ENCODE results near the gene ZNF814. TPM values are rescaled to one million over a fixed set of nuclear protein-coding genes. Genes with fewer than 3 reads are reported as not detected.
"Not testable (repeated sequence)": the region's sequence is repeated elsewhere in the genome, so short reads cannot be mapped to it uniquely, and the experiment has no call there.

Gene ZNF814
- total RNA-seq = 51.7 TPM

DNA sequence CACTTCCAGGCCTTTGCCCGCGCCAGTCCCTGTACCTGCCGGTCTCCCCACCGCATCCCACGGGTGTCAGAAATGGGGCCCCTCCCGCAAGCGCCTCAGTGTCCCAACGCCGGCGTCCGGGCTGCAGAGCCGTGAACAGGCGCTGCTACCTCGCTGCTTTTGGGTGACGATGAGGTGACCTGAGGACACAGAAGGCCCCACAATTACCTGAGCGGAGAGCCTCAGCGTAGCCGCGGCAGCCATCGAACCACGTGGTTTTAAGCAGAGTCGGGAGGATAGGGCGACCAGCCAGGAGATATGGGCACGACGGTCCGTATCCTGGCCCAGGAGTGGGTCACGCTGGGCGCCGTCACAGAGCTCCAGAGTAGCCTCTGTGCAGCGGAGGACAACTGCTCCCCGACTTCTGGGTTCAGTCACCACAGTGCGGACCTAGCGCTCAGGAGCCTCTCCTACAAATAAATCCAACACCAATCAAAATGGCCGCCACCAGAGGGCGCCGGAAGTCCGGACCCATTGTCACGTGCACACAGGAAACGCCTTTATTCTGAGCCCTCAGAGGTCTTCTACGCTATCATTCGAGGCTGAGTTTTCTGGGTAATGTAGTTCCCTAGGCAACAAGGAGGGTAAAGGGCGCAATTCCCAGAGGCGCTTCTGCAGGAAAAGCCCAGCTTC, at the start of gene ZNF814:
ZNF814 (minus strand) TSS at position 478 of the 672 bp plus-strand sequence; CDS start at position 243, 235 bp downstream.
- peak; percentile 90 for DNase-seq (ENCODE audit: low spot score)

GRCh38 chr19:57935731-57936130, 46.9 kb upstream of the ZNF814 start:
- no peak for DNase-seq (ENCODE audit: low spot score)

- peak; percentile 74 for DNase-seq (ENCODE audit: low spot score)
Measured at GRCh38 chr19:57934820-57935665, 46.2 kb upstream of the ZNF814 start, which contains the start of gene ZNF418. Gene ZNF418, minus strand, starts transcription at chr19:57935402. Its CDS starts 1,580 bp downstream, at chr19:57933822.

DNA sequence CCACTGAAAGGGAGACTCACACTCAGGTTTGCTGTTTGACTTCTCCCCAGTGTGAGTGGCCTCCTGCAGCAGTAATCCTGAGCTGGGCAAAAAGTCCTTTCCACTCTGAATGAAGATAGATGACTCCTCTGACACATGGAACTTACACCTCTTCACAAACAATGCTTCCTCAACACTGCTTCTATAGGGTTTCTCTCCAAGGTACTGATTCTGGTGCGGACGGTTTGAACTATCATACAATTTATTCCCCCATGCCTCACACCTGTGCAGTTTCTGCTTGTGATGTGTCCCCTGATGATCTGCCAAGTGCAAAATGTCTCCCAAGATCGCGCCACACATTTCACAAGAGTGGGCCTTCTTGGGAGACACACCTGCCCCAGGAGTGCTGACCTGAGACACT, 38.8 kb upstream of the ZNF814 start:
- no peak for DNase-seq (ENCODE audit: low spot score)

- peak; percentile 90 for DNase-seq (ENCODE audit: low spot score)
Measured at GRCh38 chr19:57916168-57916995, 27.5 kb upstream of the ZNF814 start, which contains the start of gene ZNF417. Gene ZNF417, minus strand, starts transcription at chr19:57916592. Its CDS starts 181 bp downstream, at chr19:57916411.

GRCh38 chr19:57914531-57914930, 25.7 kb upstream of the ZNF814 start:
- no peak for DNase-seq (ENCODE audit: low spot score)

DNA sequence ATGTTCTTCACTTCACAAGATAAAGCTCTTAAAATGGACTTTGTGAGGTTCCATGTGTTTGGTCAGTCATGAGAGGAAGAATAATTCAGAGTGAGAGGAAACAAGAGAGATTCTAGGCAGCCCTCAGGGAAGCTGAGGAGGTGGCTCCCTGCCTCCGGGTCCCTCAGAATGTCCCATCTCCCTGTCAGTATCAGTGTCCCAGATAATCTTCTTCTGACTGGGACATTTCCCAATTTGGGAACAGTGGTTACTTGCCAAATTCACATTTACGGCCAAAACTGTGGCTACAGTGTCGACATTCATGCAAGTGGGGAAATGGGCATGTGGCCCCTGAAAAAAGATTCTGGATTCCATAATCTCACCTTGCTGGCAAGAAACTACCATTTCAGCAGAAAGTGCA, 18.6 kb upstream of the ZNF814 start:
- no peak for DNase-seq (ENCODE audit: low spot score)

DNA sequence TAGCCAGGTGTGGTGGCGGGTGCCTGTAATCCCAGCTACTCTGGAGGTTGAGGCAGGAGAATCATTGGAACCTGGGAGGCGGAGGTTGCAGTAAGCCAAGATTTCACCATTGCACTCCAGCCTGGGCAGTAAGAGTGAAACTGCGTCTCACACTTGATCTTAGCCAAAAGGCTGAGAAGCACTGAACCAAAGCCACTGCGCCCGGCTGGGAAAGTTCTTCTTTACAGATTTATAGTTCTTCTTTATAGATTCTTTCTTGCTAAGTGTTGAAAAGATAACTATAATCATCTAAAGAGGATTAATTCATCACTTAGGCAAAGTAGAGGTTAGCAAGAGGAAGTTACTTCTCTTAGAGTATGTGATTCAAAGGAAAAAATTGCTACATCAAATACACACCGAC, 16.4 kb upstream of the ZNF814 start:
- no peak for DNase-seq (ENCODE audit: low spot score)

DNA sequence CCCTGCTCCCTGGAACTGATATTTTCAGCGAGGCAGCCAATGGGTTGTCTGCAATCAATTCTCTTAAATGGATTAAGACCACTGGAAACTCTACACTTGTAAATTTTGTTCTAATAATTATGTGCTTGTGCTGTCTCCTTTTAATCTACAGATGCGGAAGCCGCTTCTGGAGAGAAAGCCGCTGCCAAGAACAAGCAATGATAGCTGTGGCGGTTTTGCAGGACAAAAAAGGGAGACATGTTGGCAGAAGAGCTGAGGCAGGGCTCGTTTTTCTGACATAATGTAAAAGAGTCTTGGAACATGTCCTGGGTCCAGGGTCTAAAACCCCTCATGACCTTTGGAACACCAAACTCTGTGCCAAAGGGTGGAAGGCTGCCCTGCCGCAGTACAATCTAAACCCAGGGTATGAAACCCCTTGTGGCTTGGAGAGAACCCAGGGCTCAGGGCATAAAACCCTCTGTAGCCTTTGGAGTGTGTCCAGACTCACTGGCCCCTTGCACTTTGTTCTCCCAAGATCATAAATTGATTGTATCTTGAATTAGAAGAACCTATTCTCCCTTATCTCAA, 14.9 kb upstream of the ZNF814 start:
- no peak for DNase-seq (ENCODE audit: low spot score)

GRCh38 chr19:57900311-57900710, 11.5 kb upstream of the ZNF814 start:
- DNase-seq (ENCODE audit: low spot score) = no peak

DNA sequence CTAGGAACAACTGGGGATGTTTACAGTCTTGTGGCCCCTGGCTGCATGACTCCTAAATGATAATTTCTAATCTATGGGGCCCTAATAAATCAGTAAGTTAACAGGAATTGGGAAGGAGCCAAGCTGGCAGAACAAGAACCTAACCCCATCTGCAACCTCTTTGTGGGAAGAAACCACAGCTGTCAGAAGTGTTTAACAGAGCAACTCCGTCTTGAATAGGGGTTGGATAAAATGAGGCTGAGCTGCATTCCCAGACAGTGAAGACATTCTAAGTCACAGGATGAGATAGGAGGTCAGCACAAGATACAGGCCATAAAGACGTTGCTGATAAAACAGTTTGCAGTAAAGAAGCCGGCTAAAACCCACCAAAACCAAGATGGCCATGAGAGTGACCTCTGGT, 1.9 kb upstream of the ZNF814 start:
- DNase-seq (ENCODE audit: low spot score) = not testable (repeated sequence)

DNA sequence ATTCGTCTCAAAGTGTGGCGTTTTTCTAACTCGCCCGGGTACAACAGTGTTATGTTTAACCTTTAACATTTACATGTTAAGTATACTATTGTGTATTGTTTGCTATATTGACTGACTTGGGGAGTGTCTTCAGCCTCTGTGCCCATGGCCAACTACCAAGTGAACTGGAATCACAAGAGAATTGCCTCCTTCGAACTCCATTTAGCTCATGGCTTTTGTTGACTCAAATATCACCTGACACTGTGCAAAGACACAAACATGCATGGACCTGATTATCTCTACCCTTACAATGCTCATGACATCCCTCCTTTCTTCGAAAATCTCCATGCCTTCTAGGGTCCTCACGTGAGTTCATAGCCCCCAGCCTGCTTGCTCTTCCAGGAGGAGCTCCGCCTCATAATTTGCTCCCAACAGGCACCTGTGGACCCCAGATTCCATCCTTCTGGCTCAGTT, 704 bp downstream of the ZNF814 start:
- DNase-seq (ENCODE audit: low spot score) = no peak

DNA sequence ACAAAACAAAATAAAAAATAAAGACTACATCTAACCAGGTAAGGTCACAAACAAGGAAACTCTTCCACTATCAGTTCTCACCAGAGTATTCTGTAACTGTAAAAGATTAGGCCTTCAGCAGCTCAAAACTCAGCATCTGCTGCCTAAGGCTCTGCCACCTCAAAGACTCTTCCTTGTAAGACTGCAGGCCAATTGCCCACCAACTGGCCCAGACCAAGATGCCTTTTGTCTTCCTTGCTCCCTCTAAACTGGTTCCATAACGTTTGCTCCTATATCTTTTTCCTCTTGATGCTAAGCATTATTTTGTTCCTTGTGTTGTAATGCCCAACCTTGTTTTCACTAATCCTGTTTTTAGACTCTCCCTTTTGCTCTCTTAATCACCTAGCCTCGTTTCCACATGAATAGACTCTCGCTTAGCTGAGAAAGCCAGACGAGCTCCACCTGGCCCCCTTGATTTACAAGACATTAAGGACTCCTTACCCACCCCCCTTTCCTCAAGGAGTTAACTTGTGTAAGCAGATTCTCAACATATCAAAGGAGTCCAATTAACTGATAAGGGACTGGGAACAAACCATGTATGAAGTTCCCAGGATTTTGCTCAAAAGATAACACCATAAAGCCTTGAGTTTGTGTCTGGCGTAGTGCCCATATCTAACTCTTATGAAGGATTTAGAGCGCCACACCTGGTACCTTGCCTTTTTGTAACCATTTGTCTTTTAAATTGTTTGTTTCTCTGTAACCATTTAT, 1.5 kb downstream of the ZNF814 start:
- no peak for DNase-seq (ENCODE audit: low spot score)

DNA sequence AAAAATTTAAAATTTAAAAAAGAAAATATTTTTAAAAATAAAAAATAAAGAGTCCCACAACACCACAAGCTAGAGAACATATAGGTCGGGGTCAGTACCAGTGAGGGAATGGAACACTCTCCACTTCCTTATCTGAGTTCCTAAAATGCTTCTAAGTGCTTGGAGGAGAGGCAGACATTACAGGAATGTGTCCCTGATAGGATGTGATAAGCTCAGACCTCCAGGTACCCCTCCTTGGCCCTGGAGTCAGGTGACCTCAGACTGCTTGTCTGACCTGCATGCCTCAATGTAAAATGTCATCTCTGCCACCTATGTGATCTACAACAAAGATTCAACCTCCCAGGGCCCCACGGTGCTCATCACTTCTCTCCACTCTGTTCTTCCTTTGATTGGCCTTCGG, 2.8 kb downstream of the ZNF814 start:
- DNase-seq (ENCODE audit: low spot score) = no peak

GRCh38 chr19:57873883-57874799, 14.7 kb downstream of the ZNF814 start:
- DNase-seq (ENCODE audit: low spot score) = not testable (repeated sequence)

- no peak for DNase-seq (ENCODE audit: low spot score)
Measured at GRCh38 chr19:57872450-57872849, 16.4 kb downstream of the ZNF814 start.

- no peak for DNase-seq (ENCODE audit: low spot score)
Measured at GRCh38 chr19:57870225-57870624, 18.6 kb downstream of the ZNF814 start.

GRCh38 chr19:57869655-57870054, 19.2 kb downstream of the ZNF814 start:
- not testable (repeated sequence) for DNase-seq (ENCODE audit: low spot score)

DNA sequence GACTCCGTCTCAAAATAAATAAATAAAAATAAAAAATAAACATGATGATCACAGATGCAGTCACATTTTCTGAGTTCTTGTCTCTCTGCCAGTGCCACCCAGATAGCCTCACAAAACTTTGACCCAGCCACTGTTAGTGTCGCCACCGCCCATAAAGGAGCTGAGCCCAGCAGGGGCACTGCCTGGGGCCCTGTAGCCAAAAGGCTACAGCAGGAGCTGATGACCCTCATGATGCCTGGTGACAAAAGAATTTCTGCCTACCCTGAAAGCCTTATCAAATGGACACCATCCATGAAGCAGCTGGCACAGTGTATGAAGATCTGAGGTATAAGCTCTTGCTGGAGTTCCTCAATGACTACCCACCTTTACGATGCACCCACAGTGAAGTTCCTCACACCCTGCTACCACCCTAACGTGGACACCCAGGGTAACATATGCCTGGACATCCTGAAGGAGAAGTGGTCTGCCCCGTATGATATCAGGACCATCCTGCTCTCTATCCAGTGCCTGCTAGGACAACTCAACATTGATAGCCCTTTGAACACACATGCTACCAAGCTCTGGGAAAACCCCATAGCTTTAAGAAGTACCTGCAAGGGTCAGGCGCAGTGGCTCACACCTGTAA, 20.9 kb downstream of the ZNF814 start:
- no peak for DNase-seq (ENCODE audit: low spot score)

All from ureter (tissue), 1 donor.